Heart left ventricle (tissue), 16 donors: ENCODE measurements around the gene WDR37. TPM values are rescaled to one million over a fixed set of nuclear protein-coding genes. Genes with fewer than 3 reads are reported as not detected.
A peak's percentile ranks its signal among the peaks of the same experiment; 100 is the strongest.

Experiments
- ATAC-seq, 4 donors: fragments of 200-7000 bp; cut with Tn5 transposase; one replicate each; pipeline ENCODE4 v1.9.1; 2020 to 2022; ENCODE audit warnings: moderate library complexity in 4 of 4, mild to moderate bottlenecking in 3 of 4, moderate number of reproducible peaks in 1 of 4
- DNase-seq, 5 donors: peaks; one replicate each; pipeline ENCODE4 v3.0.0-alpha.2; 2020
- H3K27ac ChIP-seq, 12 donors: fragments of 200-600 bp; sonication (generic) in 4 of 12; one replicate each; pipeline versions ENCODE4 v1.5.0 to v1.8.0; 2016 to 2022; ENCODE audit warnings: mild to moderate bottlenecking in 2 of 12
- H3K27me3 ChIP-seq, 9 donors: fragments of 200-600 bp; sonication (generic) in 2 of 9; one replicate each; pipeline versions ENCODE4 v1.5.1 to v1.8.0; 2016 to 2022; ENCODE audit warnings: mild to moderate bottlenecking in 3 of 9
- H3K36me3 ChIP-seq, 9 donors: fragments of 200-600 bp; sonication (generic) in 2 of 9; one replicate each; pipeline versions ENCODE4 v1.5.0 to v1.8.0; 2018 to 2022; ENCODE audit warnings: mild to moderate bottlenecking in 2 of 9
- H3K4me1 ChIP-seq, 12 donors: fragments of 200-600 bp; sonication (generic) in 4 of 12; one replicate each; pipeline versions ENCODE4 v1.5.0 to v1.8.0; 2016 to 2022; ENCODE audit warnings: mild to moderate bottlenecking in 3 of 12
- H3K4me3 ChIP-seq, 12 donors: fragments of 200-600 bp; sonication (generic) in 4 of 12; one replicate each; pipeline versions ENCODE4 v1.5.0 to v1.8.0; 2017 to 2022; ENCODE audit warnings: mild to moderate bottlenecking in 9 of 12, moderate library complexity in 4 of 12
- H3K9me3 ChIP-seq, 12 donors: fragments of 200-600 bp; sonication (generic) in 4 of 12; one replicate each; pipeline versions ENCODE4 v1.5.0 to v1.8.0; 2016 to 2022; ENCODE audit warnings: mild to moderate bottlenecking in 1 of 12
- POLR2A ChIP-seq, 2 donors: fragments of 450-650 bp; IDR thresholded peaks; one replicate each; pipeline ENCODE4 v1.6.1; 2017; ENCODE audit warnings: antibody characterized with exemption in 2 of 2, mild to moderate bottlenecking in 2 of 2, moderate library complexity in 2 of 2
- WGBS, 4 donors: extraction: QIAGEN DNeasy Blood & Tissue Kit in 2 of 4; methylation state at CpG; one replicate each; pipeline versions ENCODE4 v1.1.5 to v1.1.7; 2013 to 2018; 5-methylcytosine and 5-hydroxymethylcytosine counted together
- intact Hi-C, 10 donors: fragments of 100-400 bp; cut with DNase I; formaldehyde crosslinking; loops; one replicate each; pipeline versions ENCODE4 v1.11.1 to v1.14.2; 2022
- polyA plus RNA-seq, 2 donors: library from polyadenylated mRNA; stranded (reverse); fragments of 200-250 nt; gene quantifications; one replicate each; pipeline ENCODE4 v1.2.3, GENCODE V29; 2013
- total RNA-seq, 9 donors: library from RNA; depleted of rRNA in 2 of 9; stranded (reverse); fragments of >200 nt in 2 of 9; fragmentation: NEBNext Ultra II Directional in 3 of 9; extraction: Animal tissue kit (Norgen Biotek cat#: 25700) in 3 of 9; gene quantifications; one replicate each; pipeline versions ENCODE4 v1.1.0 to v1.2.4, GENCODE V29; 2016 to 2023
- TF ChIP-seq, protein P1 (sequence below), 12 donors: fragments of 200-600 bp; sonication (generic) in 4 of 12; IDR thresholded peaks; one replicate each; pipeline versions ENCODE4 v1.5.0 to v1.8.0; 2018 to 2022; ENCODE audit warnings: antibody characterized with exemption in 12 of 12, mild to moderate bottlenecking in 5 of 12
- donor health status: ischemic (EF 13 %, LVEDD 7.1; RV severe dilation, severe dysfunction).
- donor health status: healthy with polysubstance abuse.
- donor health status: DM: no; HTN: yes; CAD: no.
- donor health status: DM: no; HTN: no; CAD: no.
- donor health status: ischemic (EF 25% LVEDD 6.9; RV normal size, moderate dysfunction).
- donor health status: ischemic (EF 25% LVEDD 5.7; RV mildly dilated, moderate dysfunction).
- donor health status: healthy.
- donor health status: DM: yes; HTN: yes; CAD: no.
- donor health status: ischemic (EF 35%, LVEDD 5.7; RV mildly dilated, moderate dysfunction).
- donor health status: nonischemic (EF 11% LVEDD 7.7; RV severe dilation, severe dysfunction).
- donor health status: DM: yes; HTN: yes; CAD: no.
- donor health status: PGD.
- donor health status: ischemic (EF 29% LVEDD 5.4; RV normal size, mild dysfunction).
- donor health status: nonischemic (EF 23%, LVEDD 6.1; RV moderate dilation, normal function).

Gene WDR37
- total and polyA plus RNA-seq, 11 donors, result 8.4 to 43.3 (median 26.3) TPM

- Histone ChIP-seq H3K36me3 (peaks cover 0 to 75% (median 61%) of the 10 kb centered on the region in 9 donors), H3K9me3 (no peaks in the 10 kb centered on the region), H3K27ac (no peak overlapping the region), H3K4me1 (peaks cover 0 to 27% (median 13%) of the 10 kb centered on the region in 12 donors), H3K27me3 (no peaks in the 10 kb centered on the region), H3K4me3 (no peak overlapping the region)
- no peak for ATAC-seq
- TF ChIP-seq, protein P1, sequence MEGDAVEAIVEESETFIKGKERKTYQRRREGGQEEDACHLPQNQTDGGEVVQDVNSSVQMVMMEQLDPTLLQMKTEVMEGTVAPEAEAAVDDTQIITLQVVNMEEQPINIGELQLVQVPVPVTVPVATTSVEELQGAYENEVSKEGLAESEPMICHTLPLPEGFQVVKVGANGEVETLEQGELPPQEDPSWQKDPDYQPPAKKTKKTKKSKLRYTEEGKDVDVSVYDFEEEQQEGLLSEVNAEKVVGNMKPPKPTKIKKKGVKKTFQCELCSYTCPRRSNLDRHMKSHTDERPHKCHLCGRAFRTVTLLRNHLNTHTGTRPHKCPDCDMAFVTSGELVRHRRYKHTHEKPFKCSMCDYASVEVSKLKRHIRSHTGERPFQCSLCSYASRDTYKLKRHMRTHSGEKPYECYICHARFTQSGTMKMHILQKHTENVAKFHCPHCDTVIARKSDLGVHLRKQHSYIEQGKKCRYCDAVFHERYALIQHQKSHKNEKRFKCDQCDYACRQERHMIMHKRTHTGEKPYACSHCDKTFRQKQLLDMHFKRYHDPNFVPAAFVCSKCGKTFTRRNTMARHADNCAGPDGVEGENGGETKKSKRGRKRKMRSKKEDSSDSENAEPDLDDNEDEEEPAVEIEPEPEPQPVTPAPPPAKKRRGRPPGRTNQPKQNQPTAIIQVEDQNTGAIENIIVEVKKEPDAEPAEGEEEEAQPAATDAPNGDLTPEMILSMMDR (IDR thresholded peaks at IDR 0.05), result no peak
- TF ChIP-seq POLR2A (IDR thresholded peaks at IDR 0.05), result no peak
- DNase-seq, result no peak
- WGBS, 4 donors, result 65 to 73% (median 71%) methylated on average over 3 of the region's 3 CpGs
- intact Hi-C loops, result no loop called here
These were observed 16.1 kb upstream of the WDR37 start for GRCh38 chr10:1040133-1040532.

GRCh38 chr10:1041514-1041913, 14.7 kb upstream of the WDR37 start:
- 92 to 96% (median 94%) methylated on average over 9 of the region's 9 CpGs for WGBS, 4 donors
- H3K36me3 ChIP-seq, result peaks cover 0 to 70% (median 61%) of the 10 kb centered on the region in 9 donors
- TF ChIP-seq POLR2A (IDR thresholded peaks at IDR 0.05), result no peak
- TF ChIP-seq, protein P1 (IDR thresholded peaks at IDR 0.05), result no peak
- peaks cover 0 to 34% (median 16%) of the 10 kb centered on the region in 12 donors for H3K4me1 ChIP-seq
- DNase-seq (no peak), ATAC-seq (no peak)
- no peaks in the 10 kb centered on the region for H3K27me3 ChIP-seq
- no peak overlapping the region for H3K4me3 ChIP-seq
- intact Hi-C loops, result no loop called here
- H3K9me3 ChIP-seq, result no peaks in the 10 kb centered on the region
- H3K27ac ChIP-seq, result no peak overlapping the region

DNA sequence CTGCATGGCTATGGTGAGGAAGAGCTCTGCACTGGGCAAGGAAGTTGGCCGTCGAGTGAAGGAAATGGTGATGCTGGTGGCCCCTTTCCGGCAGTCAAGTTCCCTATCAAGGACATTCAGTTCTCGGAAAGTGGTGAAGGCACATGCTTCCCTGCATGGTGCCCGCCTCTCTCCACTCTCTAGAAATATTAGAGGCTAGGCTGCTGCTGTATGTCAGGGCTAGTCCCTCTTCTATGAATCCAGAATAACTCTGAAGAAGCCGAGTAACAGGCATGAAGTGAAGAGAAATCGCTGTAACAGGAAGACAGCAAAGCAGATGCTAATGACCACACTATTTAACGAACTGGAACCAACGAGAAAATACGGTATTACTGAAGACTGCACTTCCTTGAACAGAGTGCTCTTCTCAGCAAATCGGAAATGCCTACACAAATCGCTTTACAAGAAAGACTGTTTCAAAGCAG, 12.6 kb upstream of the WDR37 start:
- Histone ChIP-seq H3K36me3 (peaks cover 0 to 52% (median 44%) of the 10 kb centered on the region in 9 donors), H3K4me1 (peaks cover 6 to 43% (median 20%) of the 10 kb centered on the region in 12 donors), H3K27ac (peak overlapping the region; percentile 10 to 94 (median 54)), H3K4me3 (peak overlapping the region in 2 of 12 donors; percentile 9 to 47), H3K9me3 (no peaks in the 10 kb centered on the region), H3K27me3 (no peaks in the 10 kb centered on the region)
- intact Hi-C loops, result no loop called here
- peak in 1 of 2 donors; percentile 19 for TF ChIP-seq POLR2A (IDR thresholded peaks at IDR 0.05)
- TF ChIP-seq, protein P1 (IDR thresholded peaks at IDR 0.05), result no peak
- peak in 2 of 5 donors; percentile 38 to 44 for DNase-seq
- 60 to 65% (median 63%) methylated on average over 12 of the region's 12 CpGs for WGBS, 4 donors
- ATAC-seq, result peak; percentile 38 to 81 (median 58)

DNA sequence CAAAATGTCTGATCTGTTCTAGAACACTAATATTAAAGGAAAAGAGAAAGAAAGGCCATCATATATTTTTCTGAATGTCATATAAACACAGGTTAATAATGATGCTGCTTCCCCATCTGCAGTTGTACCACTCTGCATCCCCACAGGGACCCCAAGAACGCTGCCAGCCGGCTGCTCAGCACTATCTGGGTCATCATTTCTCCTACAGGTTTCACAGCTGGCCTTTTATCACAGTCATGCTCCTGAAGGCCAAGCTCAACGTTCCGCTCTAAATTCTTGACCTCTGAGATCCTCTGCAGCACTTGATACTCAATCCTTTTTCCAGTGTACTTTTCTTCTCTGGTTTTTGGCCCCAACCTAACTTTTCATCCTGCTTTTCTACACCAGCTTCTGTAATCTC, 12.0 kb upstream of the WDR37 start:
- Histone ChIP-seq H3K27me3 (no peaks in the 10 kb centered on the region), H3K4me1 (peaks cover 6 to 43% (median 20%) of the 10 kb centered on the region in 12 donors), H3K27ac (peak overlapping the region; percentile 10 to 94 (median 54)), H3K4me3 (peak overlapping the region in 1 of 12 donors; percentile 47), H3K9me3 (no peaks in the 10 kb centered on the region), H3K36me3 (peaks cover 0 to 50% (median 42%) of the 10 kb centered on the region in 9 donors)
- TF ChIP-seq, protein P1 (IDR thresholded peaks at IDR 0.05), result no peak
- TF ChIP-seq POLR2A (IDR thresholded peaks at IDR 0.05), result no peak
- ATAC-seq, result no peak
- intact Hi-C loops, result no loop called here
- 34 to 42% (median 38%) methylated on average over 4 of the region's 4 CpGs for WGBS, 4 donors
- no peak for DNase-seq
